Measurements from ENCODE around the gene SH3PXD2A.
"Not testable (repeated sequence)": the region's sequence is repeated elsewhere in the genome, so short reads cannot be mapped to it uniquely, and the experiment has no call there.

Gene SH3PXD2A

GRCh38 chr10:103833731-103834365 lies 21.5 kb downstream of the SH3PXD2A start:
- no peak for DNase-seq

- no peak for DNase-seq
Observed at GRCh38 chr10:103832806-103833205, 22.6 kb downstream of the SH3PXD2A start.

GRCh38 chr10:103829838-103830465 lies 25.4 kb downstream of the SH3PXD2A start:
- no peak for DNase-seq

- DNase-seq: no peak
Observed at GRCh38 chr10:103829278-103829677, 26.1 kb downstream of the SH3PXD2A start.

GRCh38 chr10:103828587-103829197 lies 26.7 kb downstream of the SH3PXD2A start:
- DNase-seq: peak; percentile 44

- no peak for DNase-seq
Observed at GRCh38 chr10:103828107-103828506, 27.3 kb downstream of the SH3PXD2A start.

GRCh38 chr10:103826885-103827284 lies 28.5 kb downstream of the SH3PXD2A start:
- no peak for DNase-seq

GRCh38 chr10:103824281-103824680 lies 31.1 kb downstream of the SH3PXD2A start:
- DNase-seq: no peak

- no peak for DNase-seq
Observed at GRCh38 chr10:103823706-103824272, 31.6 kb downstream of the SH3PXD2A start.

GRCh38 chr10:103822800-103823199 lies 32.6 kb downstream of the SH3PXD2A start:
- DNase-seq: no peak

- DNase-seq: no peak
Observed at GRCh38 chr10:103822107-103822716, 33.2 kb downstream of the SH3PXD2A start.

- peak; percentile 88 for DNase-seq
Observed at GRCh38 chr10:103820101-103821062, 35.0 kb downstream of the SH3PXD2A start.

- DNase-seq: no peak
Observed at GRCh38 chr10:103819493-103819892, 35.9 kb downstream of the SH3PXD2A start.

- no peak for DNase-seq
Observed at GRCh38 chr10:103818765-103819374, 36.5 kb downstream of the SH3PXD2A start.

- no peak for DNase-seq
Observed at GRCh38 chr10:103818105-103818504, 37.3 kb downstream of the SH3PXD2A start.

- DNase-seq: no peak
Observed at GRCh38 chr10:103816431-103816830, 38.9 kb downstream of the SH3PXD2A start.

GRCh38 chr10:103814626-103815370 lies 40.6 kb downstream of the SH3PXD2A start:
- no peak for DNase-seq

GRCh38 chr10:103814105-103814504 lies 41.3 kb downstream of the SH3PXD2A start:
- DNase-seq: no peak

- DNase-seq: not testable (repeated sequence)
Observed at GRCh38 chr10:103813312-103813711, 42.1 kb downstream of the SH3PXD2A start.

- DNase-seq: no peak
Observed at GRCh38 chr10:103812432-103812831, 42.9 kb downstream of the SH3PXD2A start.

- no peak for DNase-seq
Observed at GRCh38 chr10:103812004-103812403, 43.4 kb downstream of the SH3PXD2A start.
